Thyroid gland (tissue), 4 donors: Measurements from ENCODE around the gene FBN2. TPM values are rescaled to one million over a fixed set of nuclear protein-coding genes. Genes with fewer than 3 reads are reported as not detected.

Experiments used
- DNase-seq, 2 donors: peaks; one replicate each; pipeline ENCODE4 v3.0.0-alpha.2; 2019
- H3K27ac ChIP-seq, 3 donors: fragments of 200-600 bp; sonication (generic); 1 replicate in 2 of 3; 2 replicates in 1 of 3; pipeline ENCODE4 v1.5.1; 2016 to 2019; ENCODE audit warnings: mild to moderate bottlenecking in 1 of 3, moderate library complexity in 1 of 3
- H3K27me3 ChIP-seq: fragments of 200-600 bp; sonication (generic); one replicate; pipeline ENCODE4 v1.5.1; 2019
- H3K36me3 ChIP-seq, 2 donors: fragments of 200-600 bp; sonication (generic); one replicate each; pipeline ENCODE4 v1.5.1; 2016 to 2019
- H3K4me1 ChIP-seq, 2 donors: fragments of 200-600 bp; sonication (generic); one replicate each; pipeline ENCODE4 v1.5.1; 2017 to 2019
- H3K4me3 ChIP-seq, 3 donors: fragments of 200-600 bp; sonication (generic); replicated peaks in 1 of 3; 1 replicate in 2 of 3; 2 replicates in 1 of 3; pipeline ENCODE4 v1.5.1; 2016; ENCODE audit warnings: mild to moderate bottlenecking in 1 of 3
- H3K9me3 ChIP-seq: fragments of 200-600 bp; sonication (generic); one replicate; pipeline ENCODE4 v1.5.1; 2017
- POLR2A ChIP-seq, 2 donors: fragments of 450-650 bp; IDR thresholded peaks; one replicate each; pipeline ENCODE4 v1.6.1; 2017; ENCODE audit warnings: antibody characterized with exemption in 2 of 2, mild to moderate bottlenecking in 2 of 2, moderate library complexity in 1 of 2
- WGBS, 2 donors: methylation state at CpG; one replicate each; pipeline ENCODE4 v1.1.5; 2017; 5-methylcytosine and 5-hydroxymethylcytosine counted together
- intact Hi-C: fragments of 100-400 bp; cut with DNase I; formaldehyde crosslinking; loops from one replicate; pipeline ENCODE4 v1.15.1; 2023
- total RNA-seq, 4 donors: library from RNA; depleted of rRNA; stranded (reverse); fragments of >200 nt; gene quantifications; one replicate each; pipeline ENCODE4 v1.2.3, GENCODE V29; 2016
- TF ChIP-seq, protein P1 (sequence below), 6 experiments: fragments of 200-600 bp in 3 of 6; fragments of 450-650 bp in 3 of 6; sonication (generic) in 3 of 6; IDR thresholded peaks; one replicate each; pipeline ENCODE4 v1.5.1; 2016 to 2019; ENCODE audit warnings: antibody characterized with exemption in 6 of 6, mild to moderate bottlenecking in 2 of 6, inconsistent platforms in 1 of 6, moderate library complexity in 1 of 6

Gene FBN2
- total RNA-seq, 4 donors from 2014 or later, result 1.0 to 3.9 (median 2.5) TPM

GRCh38 chr5:128487041-128487440 lies 51.0 kb downstream of the FBN2 start:
- no peaks in the 10 kb centered on the region for H3K4me1 ChIP-seq

GRCh38 chr5:128483738-128484137 lies 54.3 kb downstream of the FBN2 start:
- DNase-seq, result no peak
- 94 to 97% methylated on average over 3 of the region's 3 CpGs for WGBS, 2 donors
- Histone ChIP-seq H3K9me3 (no peaks in the 10 kb centered on the region), H3K4me3 (no peak overlapping the region), H3K27ac (no peak overlapping the region), H3K27me3 (no peaks in the 10 kb centered on the region), H3K36me3 (no peaks in the 10 kb centered on the region), H3K4me1 (no peaks in the 10 kb centered on the region)
- no peak for TF ChIP-seq POLR2A (IDR thresholded peaks at IDR 0.05)
- TF ChIP-seq, protein P1, sequence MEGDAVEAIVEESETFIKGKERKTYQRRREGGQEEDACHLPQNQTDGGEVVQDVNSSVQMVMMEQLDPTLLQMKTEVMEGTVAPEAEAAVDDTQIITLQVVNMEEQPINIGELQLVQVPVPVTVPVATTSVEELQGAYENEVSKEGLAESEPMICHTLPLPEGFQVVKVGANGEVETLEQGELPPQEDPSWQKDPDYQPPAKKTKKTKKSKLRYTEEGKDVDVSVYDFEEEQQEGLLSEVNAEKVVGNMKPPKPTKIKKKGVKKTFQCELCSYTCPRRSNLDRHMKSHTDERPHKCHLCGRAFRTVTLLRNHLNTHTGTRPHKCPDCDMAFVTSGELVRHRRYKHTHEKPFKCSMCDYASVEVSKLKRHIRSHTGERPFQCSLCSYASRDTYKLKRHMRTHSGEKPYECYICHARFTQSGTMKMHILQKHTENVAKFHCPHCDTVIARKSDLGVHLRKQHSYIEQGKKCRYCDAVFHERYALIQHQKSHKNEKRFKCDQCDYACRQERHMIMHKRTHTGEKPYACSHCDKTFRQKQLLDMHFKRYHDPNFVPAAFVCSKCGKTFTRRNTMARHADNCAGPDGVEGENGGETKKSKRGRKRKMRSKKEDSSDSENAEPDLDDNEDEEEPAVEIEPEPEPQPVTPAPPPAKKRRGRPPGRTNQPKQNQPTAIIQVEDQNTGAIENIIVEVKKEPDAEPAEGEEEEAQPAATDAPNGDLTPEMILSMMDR (IDR thresholded peaks at IDR 0.05), result no peak
- intact Hi-C loops, result no loop called here

More at GRCh38 chr5:128487041-128487440, 51.0 kb downstream of the FBN2 start:
- no peaks in the 10 kb centered on the region for H3K27me3 ChIP-seq
- H3K4me3 ChIP-seq, result no peak overlapping the region
- intact Hi-C loops, result no loop called here
- no peak overlapping the region for H3K27ac ChIP-seq
- no peak for DNase-seq
- 72 to 95% methylated on average over 3 of the region's 3 CpGs for WGBS, 2 donors
- no peaks in the 10 kb centered on the region for H3K9me3 ChIP-seq
- no peaks in the 10 kb centered on the region for H3K36me3 ChIP-seq
- TF ChIP-seq, protein P1 (IDR thresholded peaks at IDR 0.05), result no peak
- TF ChIP-seq POLR2A (IDR thresholded peaks at IDR 0.05), result no peak

- intact Hi-C loops, result no loop called here
- H3K4me3 ChIP-seq, result no peak overlapping the region
- H3K9me3 ChIP-seq, result no peaks in the 10 kb centered on the region
- no peaks in the 10 kb centered on the region for H3K27me3 ChIP-seq
- TF ChIP-seq, protein P1 (IDR thresholded peaks at IDR 0.05), result no peak
- TF ChIP-seq POLR2A (IDR thresholded peaks at IDR 0.05), result no peak
- no peaks in the 10 kb centered on the region for H3K4me1 ChIP-seq
- H3K27ac ChIP-seq, result no peak overlapping the region
- WGBS, 2 donors, result 84 to 90% methylated on average over 5 of the region's 5 CpGs
- H3K36me3 ChIP-seq, result no peaks in the 10 kb centered on the region
- no peak for DNase-seq
Measured at GRCh38 chr5:128480906-128481633, 57.0 kb downstream of the FBN2 start.

- WGBS, 2 donors, result 80 to 96% methylated on average over 1 of the region's 1 CpG
- H3K4me3 ChIP-seq, result no peak overlapping the region
- no peaks in the 10 kb centered on the region for H3K27me3 ChIP-seq
- intact Hi-C loops, result no loop called here
- no peak for TF ChIP-seq POLR2A (IDR thresholded peaks at IDR 0.05)
- TF ChIP-seq, protein P1 (IDR thresholded peaks at IDR 0.05), result no peak
- no peaks in the 10 kb centered on the region for H3K36me3 ChIP-seq
- no peak for DNase-seq
- no peaks in the 10 kb centered on the region for H3K9me3 ChIP-seq
- H3K4me1 ChIP-seq, result no peaks in the 10 kb centered on the region
- no peak overlapping the region for H3K27ac ChIP-seq
Measured at GRCh38 chr5:128480158-128480557, 57.9 kb downstream of the FBN2 start.
